Measurements from ENCODE around the gene CCDC78.

The CCDC78 gene

GRCh38 chr16:711084-711483 lies 15.2 kb downstream of the CCDC78 start:
- in situ Hi-C loops (cut with MboI; ENCODE audit: low sequenced_read_pairs, unreplicated experiment): loop anchor here (5.0 kb wide), 1 partner anchor 71 kb away; no protein-coding TSS in a partner anchor
- no peak for TF ChIP-seq CTCF (IDR thresholded peaks at IDR 0.05; ENCODE audit: borderline replicate concordance, control extremely low read depth, extremely low read depth, insufficient read depth, missing control alignments)
- no peak for DNase-seq (ENCODE audit: low spot score)

DNA sequence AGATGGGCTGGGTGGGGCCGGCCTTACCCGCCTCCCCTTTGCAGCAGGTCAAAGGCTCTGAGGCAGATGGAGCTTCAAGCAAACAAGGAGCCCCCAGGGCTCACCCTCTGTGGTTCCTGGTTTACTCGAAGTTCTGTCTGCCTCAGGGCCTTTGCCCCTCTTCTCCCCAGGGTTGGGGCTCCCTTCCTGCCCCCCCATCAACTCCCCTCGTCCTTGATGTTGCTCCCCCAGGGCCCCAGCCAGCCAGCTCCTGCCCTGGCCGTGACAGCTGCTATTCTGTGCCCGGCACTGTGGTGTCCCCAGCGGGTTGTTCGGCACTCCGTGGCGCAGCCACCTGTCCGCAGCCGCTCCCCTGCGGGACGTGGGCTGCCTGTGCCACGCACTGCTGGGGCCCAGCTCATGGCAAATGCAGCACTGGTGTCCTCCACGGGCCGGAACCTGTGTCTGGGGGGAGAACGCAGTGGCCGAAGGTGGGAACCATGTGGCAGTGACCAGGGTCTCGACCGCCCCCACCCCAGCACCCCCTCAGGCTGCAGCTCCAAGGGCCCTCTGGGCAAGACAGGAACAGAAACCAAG lies 15.7 kb downstream of the CCDC78 start:
- in situ Hi-C loops (cut with MboI; ENCODE audit: low sequenced_read_pairs, unreplicated experiment): loop anchor here (5.0 kb wide), 1 partner anchor 72 kb away; no protein-coding TSS in a partner anchor
- no peak for TF ChIP-seq CTCF (IDR thresholded peaks at IDR 0.05; ENCODE audit: borderline replicate concordance, control extremely low read depth, extremely low read depth, insufficient read depth, missing control alignments)
- DNase-seq (ENCODE audit: low spot score): no peak

- in situ Hi-C loops (cut with MboI; ENCODE audit: low sequenced_read_pairs, unreplicated experiment): loop anchor here (5.0 kb wide), 1 partner anchor 72 kb away; no protein-coding TSS in a partner anchor
- TF ChIP-seq CTCF (IDR thresholded peaks at IDR 0.05; ENCODE audit: borderline replicate concordance, control extremely low read depth, extremely low read depth, insufficient read depth, missing control alignments): no peak
- DNase-seq (ENCODE audit: low spot score): no peak
Observed at GRCh38 chr16:709566-710499, 16.4 kb downstream of the CCDC78 start.

- in situ Hi-C loops (cut with MboI; ENCODE audit: low sequenced_read_pairs, unreplicated experiment): no loop called here
- DNase-seq (ENCODE audit: low spot score): no peak
- no peak for TF ChIP-seq CTCF (IDR thresholded peaks at IDR 0.05; ENCODE audit: borderline replicate concordance, control extremely low read depth, extremely low read depth, insufficient read depth, missing control alignments)
Observed at GRCh38 chr16:708959-709358, 17.3 kb downstream of the CCDC78 start.

- DNase-seq (ENCODE audit: low spot score): no peak
- in situ Hi-C loops (cut with MboI; ENCODE audit: low sequenced_read_pairs, unreplicated experiment): no loop called here
- no peak for TF ChIP-seq CTCF (IDR thresholded peaks at IDR 0.05; ENCODE audit: borderline replicate concordance, control extremely low read depth, extremely low read depth, insufficient read depth, missing control alignments)
Observed at GRCh38 chr16:708019-708418, 18.2 kb downstream of the CCDC78 start.

DNA sequence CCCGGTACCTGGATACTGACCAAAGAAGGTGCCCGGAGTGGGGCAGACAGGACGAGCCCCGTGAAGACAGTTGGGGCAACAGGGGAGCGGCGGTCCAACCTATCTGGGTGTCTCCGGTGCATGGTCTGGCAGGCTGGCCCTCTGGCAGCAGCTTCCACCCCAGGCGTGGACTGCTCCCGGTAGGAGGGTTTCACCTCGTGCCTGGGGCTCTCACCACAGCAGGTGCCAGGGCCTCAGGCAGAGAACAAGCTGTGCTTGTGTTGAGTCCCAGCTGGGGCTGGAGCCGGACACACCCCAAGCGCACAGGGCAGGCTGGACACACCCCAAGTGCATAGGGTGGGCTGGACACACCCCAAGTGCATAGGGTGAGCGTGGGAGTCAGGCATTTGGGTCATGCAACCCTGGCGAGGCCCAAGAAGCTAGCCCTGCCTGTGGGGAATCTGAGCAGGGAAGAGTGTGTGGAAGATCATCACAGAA lies 19.1 kb downstream of the CCDC78 start:
- no peak for TF ChIP-seq CTCF (IDR thresholded peaks at IDR 0.05; ENCODE audit: borderline replicate concordance, control extremely low read depth, extremely low read depth, insufficient read depth, missing control alignments)
- in situ Hi-C loops (cut with MboI; ENCODE audit: low sequenced_read_pairs, unreplicated experiment): no loop called here
- no peak for DNase-seq (ENCODE audit: low spot score)

Measured in GM13976 (cell line).